Adrenal gland (tissue), 5 donors: ENCODE measurements around the gene MISP3.

Experiments
- POLR2A ChIP-seq, 2 donors: fragments of 450-650 bp; IDR thresholded peaks; one replicate each; pipeline ENCODE4 v1.6.1; 2017; ENCODE audit warnings: antibody characterized with exemption in 2 of 2, mild to moderate bottlenecking in 2 of 2, moderate library complexity in 1 of 2
- TF ChIP-seq, protein P1 (sequence below), 6 experiments: fragments of 450-650 bp in 4 of 6; fragments of 200-600 bp in 2 of 6; sonication (generic) in 1 of 6; IDR thresholded peaks; 1 replicate in 5 of 6; 2 replicates in 1 of 6; pipeline versions ENCODE4 v1.5.1 to v1.8.0; 2016 to 2021; ENCODE audit warnings: antibody characterized with exemption in 6 of 6, mild to moderate bottlenecking in 2 of 6, moderate library complexity in 1 of 6
- donor health status: DM: no; HTN: no; CAD: no.

DNA sequence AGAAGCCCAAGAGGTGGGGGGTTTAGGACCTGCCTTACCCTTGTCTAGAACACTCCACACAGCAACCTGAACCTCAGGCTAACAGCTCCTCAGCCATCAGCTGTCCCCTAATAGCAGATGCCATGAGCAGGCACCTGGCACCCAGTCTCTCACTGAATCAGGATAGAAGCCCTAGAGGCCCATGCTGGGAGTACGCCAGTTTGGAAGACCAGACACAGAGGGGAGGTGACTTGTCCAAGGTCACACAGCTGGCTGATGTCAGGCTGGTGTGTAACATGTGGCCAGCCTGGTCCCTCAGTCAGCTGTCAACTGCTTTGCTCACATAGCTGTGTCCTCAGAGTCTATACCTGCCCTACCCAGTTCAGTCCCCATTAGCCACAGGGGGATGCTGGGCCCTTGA, 30.7 kb downstream of the MISP3 start:
- TF ChIP-seq, protein P1, sequence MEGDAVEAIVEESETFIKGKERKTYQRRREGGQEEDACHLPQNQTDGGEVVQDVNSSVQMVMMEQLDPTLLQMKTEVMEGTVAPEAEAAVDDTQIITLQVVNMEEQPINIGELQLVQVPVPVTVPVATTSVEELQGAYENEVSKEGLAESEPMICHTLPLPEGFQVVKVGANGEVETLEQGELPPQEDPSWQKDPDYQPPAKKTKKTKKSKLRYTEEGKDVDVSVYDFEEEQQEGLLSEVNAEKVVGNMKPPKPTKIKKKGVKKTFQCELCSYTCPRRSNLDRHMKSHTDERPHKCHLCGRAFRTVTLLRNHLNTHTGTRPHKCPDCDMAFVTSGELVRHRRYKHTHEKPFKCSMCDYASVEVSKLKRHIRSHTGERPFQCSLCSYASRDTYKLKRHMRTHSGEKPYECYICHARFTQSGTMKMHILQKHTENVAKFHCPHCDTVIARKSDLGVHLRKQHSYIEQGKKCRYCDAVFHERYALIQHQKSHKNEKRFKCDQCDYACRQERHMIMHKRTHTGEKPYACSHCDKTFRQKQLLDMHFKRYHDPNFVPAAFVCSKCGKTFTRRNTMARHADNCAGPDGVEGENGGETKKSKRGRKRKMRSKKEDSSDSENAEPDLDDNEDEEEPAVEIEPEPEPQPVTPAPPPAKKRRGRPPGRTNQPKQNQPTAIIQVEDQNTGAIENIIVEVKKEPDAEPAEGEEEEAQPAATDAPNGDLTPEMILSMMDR (IDR thresholded peaks at IDR 0.05) = peak in 2 of 6 experiments; percentile 10 to 19
- no peak for TF ChIP-seq POLR2A (IDR thresholded peaks at IDR 0.05)
